ENCODE results near the gene NBPF4.
"Not testable (repeated sequence)": the region's sequence is repeated elsewhere in the genome, so short reads cannot be mapped to it uniquely, and the experiment has no call there.

NBPF4 gene

DNA sequence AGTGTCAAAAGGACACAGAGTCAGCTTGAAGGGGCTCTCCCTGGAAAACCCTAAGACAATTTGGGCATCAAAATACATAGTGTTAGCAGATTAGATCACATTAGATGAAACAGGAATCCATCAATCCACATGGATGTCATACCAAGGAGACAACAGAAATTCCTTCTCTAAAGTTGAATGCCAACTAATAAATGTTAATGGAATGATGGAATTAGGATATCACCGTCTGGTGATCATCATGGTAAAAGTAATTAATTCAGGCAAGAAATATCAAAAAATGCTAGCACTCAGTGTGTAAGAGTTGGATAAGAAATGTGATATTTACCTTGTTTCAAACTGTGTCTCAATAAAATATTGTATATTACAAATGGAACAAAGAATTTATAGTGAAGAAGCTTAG, 32.9 kb downstream of the NBPF4 start:
- DNase-seq = no peak

DNA sequence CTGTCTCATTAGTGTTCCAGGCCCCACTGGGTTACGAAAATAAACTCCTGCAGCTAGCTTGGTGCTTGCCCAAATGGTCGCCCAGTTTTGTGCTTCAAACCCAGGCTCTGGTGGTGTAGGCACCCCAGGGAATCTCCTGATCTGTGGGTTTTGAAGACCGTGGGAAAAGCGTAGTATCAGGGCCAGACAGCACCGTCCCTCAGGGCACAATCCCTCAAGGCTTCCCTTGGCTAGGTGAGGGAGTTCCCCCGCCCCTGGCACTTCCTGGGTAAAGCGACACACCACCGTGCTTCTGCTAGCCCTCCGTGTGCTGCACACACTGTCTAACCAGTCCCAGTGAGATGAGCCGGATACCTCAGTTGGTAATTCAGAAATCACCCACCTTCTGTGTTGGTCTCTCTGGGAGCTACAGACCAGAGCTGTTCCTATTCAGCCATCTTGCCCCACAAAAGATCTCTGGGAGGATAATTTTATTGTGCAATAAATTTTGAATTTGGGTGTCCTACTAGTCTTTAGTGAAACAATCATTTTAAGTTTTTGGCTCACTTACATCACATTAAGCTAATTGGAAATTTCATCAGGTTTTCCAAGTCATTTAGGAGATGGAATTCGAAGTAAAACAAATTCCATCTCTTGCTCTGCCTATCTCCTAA, 34.3 kb downstream of the NBPF4 start:
- DNase-seq = peak in 1 of 2 donors; percentile 8

DNA sequence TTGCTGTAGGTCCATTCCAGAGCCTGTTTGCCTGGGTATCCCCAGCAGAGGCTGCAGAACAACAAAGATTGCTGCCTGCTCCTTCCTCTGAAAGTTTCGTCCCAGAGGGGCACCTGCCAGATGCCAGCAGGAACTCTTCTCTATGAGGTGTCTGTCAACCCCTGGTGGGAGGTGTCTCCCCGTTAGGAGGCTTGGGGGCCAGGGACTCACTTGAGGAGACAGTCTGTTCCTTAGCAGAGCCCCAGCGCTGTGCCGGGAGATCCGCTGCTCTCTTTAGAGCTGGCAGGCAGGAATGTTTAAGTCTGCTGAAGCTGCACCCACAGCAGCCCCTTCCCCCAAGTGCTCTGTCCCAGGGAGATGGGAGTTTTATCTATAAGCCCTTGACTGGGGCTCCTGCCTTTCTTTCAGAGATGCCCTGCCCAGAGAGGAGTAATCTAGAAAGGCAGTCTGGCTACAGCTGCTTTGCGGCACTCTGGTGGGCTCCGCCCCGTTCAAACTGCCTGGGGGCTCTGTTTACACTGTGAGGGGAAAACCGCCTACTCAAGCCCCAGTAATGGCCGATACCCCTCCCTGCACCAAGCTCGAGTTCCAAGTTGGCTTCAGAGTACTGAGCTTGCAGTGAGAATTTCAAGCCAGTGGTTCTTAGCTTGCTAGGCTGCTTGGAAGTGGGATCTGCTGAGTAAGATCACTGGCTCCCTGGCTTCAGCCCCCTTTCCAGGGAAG, 35.0 kb downstream of the NBPF4 start:
- DNase-seq = no peak

DNA sequence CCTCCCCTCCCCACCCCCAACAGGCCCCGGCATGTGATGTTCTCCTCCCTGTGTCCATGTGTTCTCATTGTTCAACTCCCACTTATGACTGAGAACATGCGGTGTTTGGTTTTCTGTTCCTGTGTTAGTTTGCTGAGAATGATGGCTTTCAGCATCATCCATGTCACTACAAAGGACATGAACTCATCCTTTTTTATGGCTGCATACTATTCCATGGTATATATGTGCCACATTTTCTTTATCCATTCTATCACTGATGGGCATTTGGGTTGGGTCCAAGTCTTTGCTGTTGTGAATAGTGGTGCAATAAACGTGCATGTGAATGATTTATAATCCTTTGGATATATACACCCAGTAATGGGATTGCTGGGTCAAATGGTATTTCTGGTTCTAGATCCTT, 40.3 kb downstream of the NBPF4 start:
- not testable (repeated sequence) for DNase-seq

DNA sequence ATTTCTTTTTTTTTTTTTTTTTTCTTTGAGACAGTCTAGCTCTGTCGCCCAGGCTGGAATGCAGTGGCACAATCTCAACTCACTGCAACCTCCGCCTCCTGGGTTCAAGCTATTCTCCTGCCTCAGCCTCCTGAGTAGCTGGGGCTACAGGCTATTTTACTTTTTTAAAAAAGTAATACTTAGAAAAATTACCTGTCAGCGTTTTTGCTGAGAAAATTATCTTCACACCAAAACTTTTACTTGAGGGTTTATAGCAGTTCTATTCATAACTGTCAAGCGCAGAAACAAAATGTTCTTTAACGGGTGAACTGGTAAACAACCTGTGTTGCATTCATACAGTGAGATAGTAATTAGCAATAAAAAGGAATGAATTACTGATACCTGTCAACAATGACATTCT, 42.2 kb downstream of the NBPF4 start:
- DNase-seq = no peak

DNA sequence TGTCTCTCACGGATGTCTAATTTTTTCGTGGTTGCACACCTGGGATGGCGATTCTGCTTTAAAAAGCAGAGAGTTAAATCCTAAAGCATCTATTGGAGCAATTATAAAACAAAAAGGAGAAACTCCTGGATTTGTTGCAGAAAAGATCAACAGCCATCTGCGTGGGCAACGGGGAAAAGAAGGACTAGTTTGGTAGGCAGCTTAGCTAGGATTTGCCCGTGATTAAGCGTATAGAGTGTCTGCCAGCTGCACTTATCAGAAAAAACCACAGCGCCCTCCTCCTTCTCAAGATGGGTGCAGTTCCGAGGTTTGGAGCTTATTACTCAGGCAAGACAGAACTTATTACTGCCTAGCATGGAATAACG, 43.2 kb downstream of the NBPF4 start:
- DNase-seq = peak; percentile 35 to 48

DNA sequence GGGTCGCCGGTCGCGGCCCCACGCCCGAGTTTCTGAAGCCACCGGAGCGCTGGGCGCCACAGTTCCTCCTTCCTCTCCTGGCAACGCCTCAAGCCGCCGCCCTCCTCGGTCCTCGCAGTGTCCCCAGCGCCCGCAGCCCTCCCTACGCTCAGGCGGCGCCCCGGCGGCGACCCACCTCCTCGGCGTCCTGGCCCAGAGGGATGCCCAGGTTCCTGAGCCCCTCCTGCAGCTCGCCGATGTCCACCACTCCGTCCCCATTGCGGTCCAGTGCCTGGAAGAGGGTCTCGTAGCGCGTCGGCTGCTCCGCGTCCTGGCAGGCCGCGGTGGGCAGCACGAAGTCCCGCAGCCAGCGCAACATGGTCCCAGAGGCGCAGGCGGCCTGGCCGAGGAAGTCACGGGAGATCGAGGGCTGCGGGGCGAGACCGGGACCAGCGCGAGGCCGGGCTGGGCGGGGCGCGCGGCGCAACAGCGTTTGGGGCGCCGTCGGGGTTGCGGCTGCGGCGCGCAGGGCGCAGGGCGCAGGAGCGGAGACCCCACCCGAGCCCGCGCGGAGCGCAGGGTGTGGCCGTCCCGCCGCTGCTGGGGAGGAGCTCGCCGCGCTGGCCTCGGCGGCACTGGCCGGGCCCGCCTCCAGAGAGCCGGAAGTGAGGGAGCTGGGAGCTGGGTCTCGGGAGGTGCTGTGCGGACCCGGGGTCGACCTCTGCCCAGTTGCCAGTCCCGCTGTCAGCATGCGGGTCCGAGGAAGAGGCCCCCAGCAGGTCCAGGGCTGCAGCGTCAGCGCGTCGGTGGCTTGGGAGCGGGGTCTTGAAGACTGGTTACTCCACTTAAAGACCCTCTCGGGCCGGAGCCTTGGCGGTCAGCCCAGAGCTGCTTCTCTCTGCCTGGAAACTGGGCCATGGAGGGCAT, 43.8 kb downstream of the NBPF4 start, which contains the start of gene SLC25A24:
TSS of gene SLC25A24 (minus strand) at position 563 of the 906 bp plus-strand sequence. CDS start at position 358, 205 bp downstream.
- peak; percentile 72 to 81 for DNase-seq

DNA sequence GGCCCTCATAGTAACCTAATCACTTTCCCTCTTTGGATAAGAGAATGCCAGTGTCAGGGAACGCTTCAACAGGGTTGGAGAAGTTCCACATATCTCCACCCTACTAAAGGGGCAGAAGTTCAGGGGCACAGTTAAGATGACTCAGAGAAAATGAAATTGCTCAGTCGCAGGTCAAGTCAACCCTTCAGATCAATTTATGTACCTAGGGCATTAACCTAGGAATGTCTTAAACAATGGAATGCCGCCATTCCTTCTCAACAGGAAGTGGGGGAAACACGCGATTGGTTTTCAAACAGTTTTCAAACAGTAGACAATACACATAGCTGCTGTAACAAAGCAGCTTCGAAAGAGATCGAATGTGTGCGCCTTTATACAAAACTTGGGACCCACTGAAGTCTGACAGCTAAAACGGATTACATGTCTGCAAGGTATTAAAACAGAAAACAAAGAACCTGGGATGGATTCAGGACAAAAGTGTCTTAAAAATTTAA, 44.6 kb downstream of the NBPF4 start:
- no peak for DNase-seq

DNA sequence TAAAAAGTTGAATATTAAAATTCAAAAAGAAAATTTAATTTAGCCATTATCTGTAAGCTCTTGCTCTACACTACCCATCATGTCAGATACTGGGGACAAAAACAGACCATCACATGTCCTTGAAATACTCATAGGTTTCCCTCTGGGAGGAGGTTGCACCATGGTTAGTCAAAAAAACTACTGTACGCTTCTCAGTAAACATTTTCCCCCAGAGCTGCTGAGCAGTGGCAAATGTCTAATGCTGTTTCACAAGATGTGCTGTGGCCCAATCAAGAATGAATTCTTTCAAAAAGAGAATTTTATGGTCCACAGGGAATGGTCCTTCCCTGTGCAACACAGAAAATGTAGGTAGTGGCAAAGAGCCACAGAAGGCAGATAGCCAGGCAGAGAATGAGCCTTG, 49.8 kb downstream of the NBPF4 start:
- no peak for DNase-seq

DNA sequence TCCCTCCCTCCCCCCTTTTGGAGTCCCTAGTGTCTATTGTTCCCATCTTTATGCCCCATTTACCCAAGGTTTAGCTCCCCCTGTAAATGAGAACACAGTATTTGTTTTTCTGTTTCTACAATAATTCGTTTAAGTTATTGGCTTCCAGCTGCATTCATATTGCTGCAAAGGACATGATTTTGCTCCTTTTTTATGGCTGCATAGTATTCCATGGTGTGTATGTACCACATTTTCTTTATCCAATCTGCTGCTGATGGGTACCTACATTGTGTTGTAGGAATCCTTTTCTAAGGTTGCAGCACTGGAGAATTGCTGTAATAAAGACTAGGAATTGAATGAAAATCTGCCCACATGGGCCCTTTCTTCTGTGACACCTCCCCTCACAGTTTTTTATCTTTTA, 50.5 kb downstream of the NBPF4 start:
- no peak for DNase-seq

DNA sequence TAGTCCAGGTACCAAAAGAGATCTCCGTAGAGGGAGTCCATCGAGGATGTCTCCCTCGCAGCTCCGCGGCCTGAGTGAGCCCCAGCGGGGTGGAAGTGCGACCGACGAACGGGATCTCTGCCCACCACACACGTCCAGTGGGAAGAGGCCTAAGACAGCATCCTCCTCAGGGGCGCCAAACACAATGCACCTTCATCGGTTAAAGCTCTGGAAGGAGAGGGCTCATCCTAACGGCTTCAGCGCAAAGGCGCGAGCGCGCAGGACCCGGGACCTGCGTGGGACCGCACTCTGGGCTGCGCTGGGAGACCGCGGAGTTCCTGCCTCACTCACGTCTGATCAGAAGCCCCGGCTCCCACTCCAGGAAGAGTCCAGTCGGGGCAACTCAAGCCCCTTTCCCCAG, 51.3 kb downstream of the NBPF4 start:
- no peak for DNase-seq

DNA sequence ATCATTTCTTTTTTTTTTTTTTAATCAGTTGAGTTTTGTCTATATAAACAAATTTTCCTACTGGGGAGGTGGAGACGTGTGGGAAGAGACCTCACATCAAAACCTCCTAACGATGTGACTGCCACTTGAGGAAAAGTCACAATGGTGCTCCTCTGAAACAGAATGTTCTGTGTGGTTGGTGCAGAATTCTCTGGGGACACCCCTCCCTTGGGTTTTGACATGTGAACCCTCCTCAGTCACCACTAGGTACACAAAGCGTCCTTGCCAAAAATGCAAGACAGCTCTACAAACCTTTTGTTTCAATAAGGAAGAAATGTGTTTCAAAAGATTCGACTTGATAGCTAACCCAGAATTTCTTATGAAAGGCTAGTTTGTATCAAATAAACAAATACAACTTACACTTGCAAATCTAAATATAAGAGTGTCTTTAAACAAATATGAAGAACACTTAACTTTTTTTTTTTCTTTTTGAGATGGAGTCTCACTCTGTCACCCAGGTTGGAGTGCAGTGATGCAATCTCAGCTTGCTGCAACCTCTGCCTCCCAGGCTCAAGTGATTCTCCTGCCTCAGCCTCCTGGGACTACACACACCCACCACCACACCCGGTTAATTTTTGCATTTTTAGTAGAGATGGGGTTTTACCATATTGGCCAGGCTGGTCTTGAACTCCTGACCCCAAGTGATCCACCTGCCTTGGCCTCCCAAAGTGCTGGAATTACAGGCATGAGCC, 53.0 kb downstream of the NBPF4 start:
- no peak for DNase-seq

DNA sequence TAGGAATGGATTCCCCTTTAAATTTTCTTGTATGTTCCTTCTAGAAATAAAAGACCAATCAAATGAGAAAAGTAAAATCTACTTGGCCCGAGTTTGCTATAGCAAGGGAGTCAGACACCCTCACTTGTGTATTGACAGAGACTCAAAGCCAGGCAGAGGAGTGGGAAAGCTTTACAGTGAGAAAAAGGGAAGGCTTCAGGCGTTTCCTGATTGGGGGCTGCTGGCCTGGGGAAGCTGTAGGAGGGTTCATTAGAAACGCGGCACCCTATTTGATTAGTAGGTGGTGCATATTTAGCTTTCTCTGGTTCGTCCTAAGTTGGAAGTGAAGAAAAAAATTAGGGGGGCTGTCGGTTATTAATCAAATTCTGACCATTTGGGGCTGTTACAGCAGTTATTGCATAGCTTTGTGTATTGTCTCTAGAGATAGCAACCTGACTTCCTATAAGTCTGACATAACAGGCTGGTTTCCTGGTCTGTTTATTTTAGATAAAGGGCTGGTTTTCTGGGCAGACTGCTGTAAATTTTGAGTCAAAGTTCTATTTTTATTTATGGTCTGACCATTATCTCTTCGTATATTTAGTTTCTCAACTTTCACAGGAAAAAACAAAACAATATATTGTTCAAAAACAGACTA, 53.8 kb downstream of the NBPF4 start:
- DNase-seq = no peak

DNA sequence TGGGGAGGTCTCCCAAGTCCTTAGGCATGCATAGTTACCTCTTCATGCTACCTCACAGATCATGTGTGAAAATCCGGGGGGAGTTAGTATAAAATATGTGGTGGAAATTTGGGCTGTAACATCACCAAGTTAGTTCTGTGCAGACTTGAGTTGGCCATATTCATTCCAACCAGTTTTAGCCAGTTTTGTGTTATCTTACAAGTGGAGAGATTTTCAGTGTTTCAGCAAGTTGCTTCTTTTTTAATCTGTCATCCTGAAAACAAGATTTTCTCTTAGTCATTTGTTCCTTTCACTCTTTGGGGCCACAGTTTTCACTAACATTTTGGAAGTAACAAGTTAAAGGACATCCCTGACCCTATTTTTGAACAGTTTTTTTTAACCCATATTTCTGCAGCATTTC, 55.1 kb downstream of the NBPF4 start:
- no peak for DNase-seq

DNA sequence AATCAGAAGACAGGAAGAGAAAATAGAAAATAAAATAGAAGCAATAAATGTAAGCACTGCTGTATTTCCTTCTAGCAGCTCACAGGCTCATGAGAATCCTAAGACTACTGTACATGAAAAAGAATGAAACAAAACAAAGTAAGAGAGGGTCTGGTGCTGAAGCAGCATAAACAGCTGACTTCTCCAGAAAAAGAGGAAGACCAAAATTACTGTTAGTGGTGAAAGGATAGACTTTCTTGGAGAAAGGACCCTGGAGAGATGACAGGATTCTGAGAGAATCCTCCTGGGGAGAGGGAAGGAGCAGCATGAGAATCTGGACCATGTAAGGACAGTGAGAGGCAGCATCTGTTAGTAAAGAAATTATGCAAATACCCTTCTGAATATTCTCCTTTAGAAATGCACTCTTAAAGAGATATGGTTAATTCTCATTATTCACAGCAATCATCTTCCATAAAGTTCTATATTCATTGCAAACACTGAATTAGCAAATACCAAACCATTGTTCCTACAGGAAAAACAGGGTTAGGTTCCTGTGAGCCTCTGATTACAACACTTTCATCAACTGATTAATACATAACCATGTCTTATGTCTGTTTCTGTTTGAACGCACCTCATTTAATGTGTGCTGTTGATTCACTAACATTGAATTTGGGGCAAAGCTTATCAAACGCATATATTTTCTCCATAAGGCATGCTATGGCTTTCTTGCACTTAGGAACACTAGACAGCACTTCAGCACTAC, 60.7 kb downstream of the NBPF4 start:
- no peak for DNase-seq

DNA sequence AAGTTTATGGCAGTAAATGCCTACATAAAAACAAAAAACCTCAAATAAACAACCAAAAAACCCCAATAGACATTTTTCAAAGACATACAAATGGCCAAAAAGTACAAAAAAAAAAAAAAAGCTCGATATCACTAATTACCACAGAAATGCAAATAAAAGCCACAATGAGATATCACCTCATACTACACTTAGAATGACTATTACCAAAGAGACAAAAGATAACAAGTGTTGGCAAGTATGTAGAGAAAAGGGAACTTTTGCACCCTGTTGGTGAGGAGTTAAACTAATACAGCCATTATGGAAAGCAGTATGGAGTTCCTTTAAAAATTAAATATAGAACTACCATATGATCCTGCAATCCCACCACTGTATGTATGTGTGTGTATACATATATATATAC, 64.9 kb downstream of the NBPF4 start:
- DNase-seq = no peak
